PC-3 (cell line): Measurements from ENCODE around the gene GLB1L. TPM values are rescaled to one million over a fixed set of nuclear protein-coding genes. Genes with fewer than 3 reads are reported as not detected.

ENCODE experiments used
- ATAC-seq: fragments of 200-7000 bp; cut with Tn5 transposase; 2 replicates; pipeline ENCODE4 v1.9.1; 2020; ENCODE audit warnings: mild to moderate bottlenecking, moderate library complexity
- BruUV-seq: library from RNA; stranded (reverse); fragments of 400-500 nt; replicated peaks from 2 replicates; lab custom pipeline; 2021; lab: Mats Ljungman, UMichigan
- CTCF ChIA-PET: fragments of 300-600 bp; sonication (Branson Sonifier 250); formaldehyde crosslinking; loops from one replicate; lab custom pipeline; 2022; ENCODE audit warnings: antibody characterized with exemption; lab: Charles Lee
- POLR2A ChIA-PET: fragments of 300-600 bp; sonication (Branson Sonifier 250); formaldehyde crosslinking; loops from one replicate; lab custom pipeline; 2022; ENCODE audit warnings: antibody characterized with exemption; ENCODE audit not compliant: unreplicated experiment; lab: Charles Lee
- DNase-seq: peaks from one replicate; pipeline ENCODE4 v3.0.0-alpha.2; 2015
- H2AFZ ChIP-seq: fragments of 300-600 bp; sonication (generic); 2 replicates; pipeline ENCODE4 v1.6.0; 2016; ENCODE audit warnings: antibody characterized with exemption, low read length
- H3F3A ChIP-seq: fragments of 300-600 bp; sonication (generic); one replicate; pipeline ENCODE4 v1.6.0; 2017; ENCODE audit warnings: antibody characterized with exemption, low read length, control low read depth, mild to moderate bottlenecking; ENCODE audit not compliant: unreplicated experiment
- H3K27ac ChIP-seq: fragments of 300-600 bp; sonication (generic); 2 replicates; pipeline ENCODE4 v1.5.1; 2016; ENCODE audit warnings: mild to moderate bottlenecking, low read length
- H3K27me3 ChIP-seq: fragments of 300-600 bp; sonication (generic); 2 replicates; pipeline ENCODE4 v1.6.1; 2016; ENCODE audit warnings: low read length, mixed read lengths
- H3K36me3 ChIP-seq: fragments of 300-600 bp; sonication (generic); 2 replicates; pipeline ENCODE4 v1.6.1; 2016; ENCODE audit warnings: low read depth, mixed run types, low read length, mixed read lengths
- H3K4me1 ChIP-seq: fragments of 300-600 bp; sonication (generic); 2 replicates; pipeline ENCODE4 v1.5.1; 2016; ENCODE audit warnings: low read length; ENCODE audit not compliant: insufficient read depth
- H3K4me2 ChIP-seq: fragments of 300-600 bp; sonication (generic); 2 replicates; pipeline ENCODE4 v1.6.0; 2016; ENCODE audit warnings: low read length
- H3K4me3 ChIP-seq: fragments of 300-600 bp; sonication (generic); 2 replicates; pipeline ENCODE4 v1.5.1; 2016; ENCODE audit warnings: mild to moderate bottlenecking, low read length, mixed read lengths
- H3K79me2 ChIP-seq: fragments of 300-600 bp; sonication (generic); 2 replicates; pipeline ENCODE4 v1.6.1; 2017; ENCODE audit warnings: low read length, mixed read lengths
- H3K9ac ChIP-seq: fragments of 300-600 bp; sonication (generic); 2 replicates; pipeline ENCODE4 v1.6.0; 2016; ENCODE audit warnings: mild to moderate bottlenecking, low read length
- H3K9me2 ChIP-seq: fragments of 300-600 bp; sonication (generic); replicated peaks from 2 replicates; pipeline ENCODE4 v1.6.1; 2016; ENCODE audit warnings: mixed run types, low read length, mixed read lengths
- H3K9me3 ChIP-seq: fragments of 300-600 bp; sonication (generic); 2 replicates; pipeline ENCODE4 v1.6.1; 2016; ENCODE audit warnings: low read length, mixed read lengths
- H4K20me1 ChIP-seq: fragments of 300-600 bp; sonication (generic); 2 replicates; pipeline ENCODE4 v1.6.1; 2016; ENCODE audit warnings: low read length, mixed read lengths
- EZH2 ChIP-seq: fragments of 300-600 bp; sonication (generic); IDR thresholded peaks from one replicate; pipeline ENCODE4 v1.6.1; 2017; ENCODE audit warnings: antibody characterized with exemption, mild to moderate bottlenecking, low read length; ENCODE audit not compliant: unreplicated experiment
- EZH2phosphoT487 ChIP-seq: fragments of 300-600 bp; sonication (generic); IDR thresholded peaks from 2 replicates; pipeline ENCODE4 v1.6.1; 2018; ENCODE audit warnings: mild to moderate bottlenecking, antibody characterized with exemption, low read length, borderline replicate concordance
- intact Hi-C: fragments of 100-400 bp; cut with micrococcal nuclease; formaldehyde crosslinking; loops from 2 replicates; pipeline ENCODE4 v1.9.0; 2023
- total RNA-seq: library from RNA; depleted of rRNA; stranded (reverse); fragments of >200 nt; gene quantifications from 2 replicates; pipeline ENCODE4 v1.2.3, GENCODE V29; 2014
- TF ChIP-seq, protein P1 (sequence below): fragments of 300-600 bp; sonication (generic); conservative IDR thresholded peaks from 2 replicates; pipeline ENCODE4 v1.5.1; 2017; ENCODE audit warnings: antibody characterized with exemption, low read depth, mild to moderate bottlenecking, low read length

The GLB1L gene
- total RNA-seq, 1 experiment from 2014 or later: 6.0 TPM

DNA sequence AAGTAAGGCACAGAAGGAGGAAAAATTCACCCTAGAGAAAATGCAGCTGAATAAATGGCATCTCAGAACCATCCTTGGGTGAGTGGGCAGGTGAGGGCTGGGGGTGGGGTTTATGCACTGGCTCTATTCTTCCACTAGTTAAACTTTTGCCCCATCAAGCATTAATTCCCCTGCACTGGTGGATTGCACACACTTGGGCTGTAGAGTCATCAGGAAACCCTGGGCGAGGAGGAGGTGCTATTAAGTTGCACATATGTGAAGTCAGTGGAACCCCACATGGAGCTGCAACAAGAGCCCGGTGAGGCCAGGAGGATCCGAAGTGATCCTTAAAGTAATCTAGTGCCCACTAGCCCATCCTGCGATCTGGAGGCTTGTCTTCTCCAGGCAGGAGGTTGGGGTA is 27.1 kb upstream of the GLB1L start:
- ChIA-PET CTCF (no interaction called here), POLR2A (no interaction called here)
- H3K4me2 ChIP-seq: no peak overlapping the region
- DNase-seq (no peak), ATAC-seq (no peak)
- peaks cover 20% of the 10 kb centered on the region for H3K4me1 ChIP-seq
- H3K27ac ChIP-seq: no peak overlapping the region
- intact Hi-C loops: no loop called here
- no peaks in the 10 kb centered on the region for H3K27me3 ChIP-seq
- no peaks in the 10 kb centered on the region for H3K79me2 ChIP-seq
- no peak for TF ChIP-seq EZH2
- no peak for TF ChIP-seq EZH2phosphoT487
- TF ChIP-seq, protein P1, sequence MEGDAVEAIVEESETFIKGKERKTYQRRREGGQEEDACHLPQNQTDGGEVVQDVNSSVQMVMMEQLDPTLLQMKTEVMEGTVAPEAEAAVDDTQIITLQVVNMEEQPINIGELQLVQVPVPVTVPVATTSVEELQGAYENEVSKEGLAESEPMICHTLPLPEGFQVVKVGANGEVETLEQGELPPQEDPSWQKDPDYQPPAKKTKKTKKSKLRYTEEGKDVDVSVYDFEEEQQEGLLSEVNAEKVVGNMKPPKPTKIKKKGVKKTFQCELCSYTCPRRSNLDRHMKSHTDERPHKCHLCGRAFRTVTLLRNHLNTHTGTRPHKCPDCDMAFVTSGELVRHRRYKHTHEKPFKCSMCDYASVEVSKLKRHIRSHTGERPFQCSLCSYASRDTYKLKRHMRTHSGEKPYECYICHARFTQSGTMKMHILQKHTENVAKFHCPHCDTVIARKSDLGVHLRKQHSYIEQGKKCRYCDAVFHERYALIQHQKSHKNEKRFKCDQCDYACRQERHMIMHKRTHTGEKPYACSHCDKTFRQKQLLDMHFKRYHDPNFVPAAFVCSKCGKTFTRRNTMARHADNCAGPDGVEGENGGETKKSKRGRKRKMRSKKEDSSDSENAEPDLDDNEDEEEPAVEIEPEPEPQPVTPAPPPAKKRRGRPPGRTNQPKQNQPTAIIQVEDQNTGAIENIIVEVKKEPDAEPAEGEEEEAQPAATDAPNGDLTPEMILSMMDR: no peak
- no peaks in the 10 kb centered on the region for H3K9me2 ChIP-seq
- no peak overlapping the region for H3K9ac ChIP-seq
- no peak overlapping the region for H2AFZ ChIP-seq
- no TSS peak for BruUV-seq
- H3K4me3 ChIP-seq: no peak overlapping the region
- H3K9me3 ChIP-seq: no peaks in the 10 kb centered on the region
- H3F3A ChIP-seq: no peaks in the 10 kb centered on the region
- H3K36me3 ChIP-seq: no peaks in the 10 kb centered on the region
- H4K20me1 ChIP-seq: no peaks in the 10 kb centered on the region

DNA sequence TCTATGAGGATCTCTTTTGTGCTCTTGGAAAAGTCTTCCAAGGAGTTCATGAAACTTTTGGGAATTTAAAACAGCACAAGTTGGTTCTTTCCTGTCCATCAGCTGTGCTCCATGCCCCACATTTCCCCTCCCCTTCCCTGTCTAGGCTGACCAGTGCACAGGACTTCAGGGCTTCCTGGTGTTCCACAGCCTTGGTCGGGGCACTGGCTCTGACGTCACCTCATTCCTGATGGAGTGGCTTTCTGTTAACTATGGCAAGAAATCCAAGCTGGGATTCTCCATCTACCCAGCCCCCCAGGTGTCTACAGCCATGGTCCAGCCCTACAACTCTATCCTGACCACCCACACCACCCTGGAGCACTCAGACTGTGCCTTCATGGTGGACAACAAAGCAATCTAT is 25.8 kb upstream of the GLB1L start:
- TF ChIP-seq EZH2phosphoT487 (no peak), EZH2 (no peak)
- TF ChIP-seq, protein P1: no peak
- H3K27me3 ChIP-seq: no peaks in the 10 kb centered on the region
- no peak overlapping the region for H3K9ac ChIP-seq
- no TSS peak for BruUV-seq
- H3K4me2 ChIP-seq: no peak overlapping the region
- H3K27ac ChIP-seq: no peak overlapping the region
- no peaks in the 10 kb centered on the region for H3K36me3 ChIP-seq
- POLR2A ChIA-PET: no interaction called here
- H4K20me1 ChIP-seq: no peaks in the 10 kb centered on the region
- CTCF ChIA-PET: no interaction called here
- H3K9me2 ChIP-seq: no peaks in the 10 kb centered on the region
- peaks cover 19% of the 10 kb centered on the region for H3K4me1 ChIP-seq
- no peaks in the 10 kb centered on the region for H3K9me3 ChIP-seq
- H3K4me3 ChIP-seq: no peak overlapping the region
- DNase-seq (no peak), ATAC-seq (no peak)
- intact Hi-C loops: no loop called here
- no peak overlapping the region for H2AFZ ChIP-seq
- H3K79me2 ChIP-seq: no peaks in the 10 kb centered on the region
- H3F3A ChIP-seq: no peaks in the 10 kb centered on the region

DNA sequence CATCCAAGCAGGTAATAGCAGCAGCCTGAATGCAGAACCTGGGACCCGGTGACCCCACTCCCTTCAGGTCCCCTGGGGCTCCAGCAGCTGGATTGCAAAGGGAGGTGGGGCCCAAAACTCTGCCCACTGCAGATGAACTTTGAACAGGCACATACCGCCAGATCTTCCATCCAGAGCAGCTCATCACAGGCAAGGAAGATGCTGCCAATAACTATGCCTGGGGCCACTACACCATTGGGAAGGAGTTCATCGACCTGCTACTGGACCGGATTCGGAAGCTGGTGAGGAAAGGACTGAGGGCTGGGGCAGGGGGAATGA is 24.8 kb upstream of the GLB1L start:
- POLR2A ChIA-PET: no interaction called here
- no peaks in the 10 kb centered on the region for H3K36me3 ChIP-seq
- H3F3A ChIP-seq: no peaks in the 10 kb centered on the region
- H3K79me2 ChIP-seq: no peaks in the 10 kb centered on the region
- no peak overlapping the region for H3K27ac ChIP-seq
- no peak overlapping the region for H3K4me3 ChIP-seq
- no peak overlapping the region for H2AFZ ChIP-seq
- no TSS peak for BruUV-seq
- no peaks in the 10 kb centered on the region for H3K9me2 ChIP-seq
- no peaks in the 10 kb centered on the region for H3K9me3 ChIP-seq
- H3K9ac ChIP-seq: no peak overlapping the region
- peaks cover 17% of the 10 kb centered on the region for H3K4me1 ChIP-seq
- H3K4me2 ChIP-seq: no peak overlapping the region
- ATAC-seq (no peak), DNase-seq (no peak)
- H3K27me3 ChIP-seq: no peaks in the 10 kb centered on the region
- CTCF ChIA-PET: no interaction called here
- no peak for TF ChIP-seq EZH2phosphoT487
- H4K20me1 ChIP-seq: no peaks in the 10 kb centered on the region
- intact Hi-C loops: no loop called here
